HepG2 (cell line): ENCODE data around the gene STK40. TPM values are rescaled to one million over a fixed set of nuclear protein-coding genes. Genes with fewer than 3 reads are reported as not detected.

Experiments
- ELF3 ChIP-seq: IDR thresholded peaks from 2 replicates; pipeline ENCODE4 v1.6.1; 2016; ENCODE audit warnings: missing genetic modification reagents, missing compliant biosample characterization
- FIP1L1 ChIP-seq: fragments of 200-400 bp; formaldehyde crosslinking; IDR thresholded peaks from 2 replicates; pipeline ENCODE4 v1.6.1; 2018; ENCODE audit warnings: low read depth, mild to moderate bottlenecking, low read length, moderate library complexity, borderline replicate concordance; ENCODE audit not compliant: insufficient read depth
- HNRNPUL1 ChIP-seq: fragments of 200-400 bp; formaldehyde crosslinking; IDR thresholded peaks from 2 replicates; pipeline ENCODE4 v1.6.1; 2017; ENCODE audit warnings: low read depth, mild to moderate bottlenecking, low read length, moderate library complexity
- JUNB ChIP-seq: sonication (generic); formaldehyde crosslinking; IDR thresholded peaks from 2 replicates; pipeline ENCODE4 v1.8.0; 2022; ENCODE audit warnings: missing genetic modification reagents, mild to moderate bottlenecking, borderline replicate concordance
- KDM6A ChIP-seq: IDR thresholded peaks from 2 replicates; pipeline ENCODE4 v1.6.1; 2016; ENCODE audit warnings: low read depth
- MIER2 ChIP-seq: IDR thresholded peaks from 2 replicates; pipeline ENCODE4 v1.6.1; 2016; ENCODE audit warnings: missing biosample characterization, missing genetic modification reagents
- TMF1 ChIP-seq: sonication (generic); formaldehyde crosslinking; IDR thresholded peaks from 2 replicates; pipeline ENCODE4 v1.8.1; 2022; ENCODE audit warnings: low read depth, missing genetic modification reagents
- ZFY ChIP-seq: sonication (generic); formaldehyde crosslinking; IDR thresholded peaks from 2 replicates; pipeline ENCODE4 v1.4.0; 2020; ENCODE audit warnings: missing genetic modification reagents
- ZNF10 ChIP-seq: sonication (generic); formaldehyde crosslinking; IDR thresholded peaks from 2 replicates; pipeline ENCODE4 v1.4.0; 2020; ENCODE audit warnings: mild to moderate bottlenecking, low read depth, missing genetic modification reagents, borderline replicate concordance
- ZNF34 ChIP-seq: sonication (generic); formaldehyde crosslinking; IDR thresholded peaks from 2 replicates; pipeline ENCODE4 v1.4.0; 2020; ENCODE audit warnings: mild to moderate bottlenecking, missing genetic modification reagents, borderline replicate concordance
- ZNF343 ChIP-seq: sonication (generic); formaldehyde crosslinking; IDR thresholded peaks from 2 replicates; pipeline ENCODE4 v1.4.0; 2020; ENCODE audit warnings: mild to moderate bottlenecking, missing genetic modification reagents
- ZNF775 ChIP-seq: sonication (generic); formaldehyde crosslinking; IDR thresholded peaks from 2 replicates; pipeline ENCODE4 v1.4.0; 2020; ENCODE audit warnings: missing genetic modification reagents, mild to moderate bottlenecking, moderate library complexity, borderline replicate concordance
- polyA plus RNA-seq, 8 experiments: library from polyadenylated mRNA; depleted of rRNA in 3 of 8; stranded (reverse) in 7 of 8; unstranded in 1 of 8; fragments of >200 nt; fragmentation: Illumina TruSeq in 4 of 8; extraction: Trizol in 4 of 8; gene quantifications; 2 replicates each; pipeline versions ENCODE4 v1.2.1 to v1.2.3, GENCODE V29; 2011 to 2016; ENCODE audit warnings: low read depth in 4 of 8, missing spikeins in 1 of 8, mixed read lengths in 1 of 8; ENCODE audit not compliant: insufficient read depth in 1 of 8
- total RNA-seq, 5 experiments: library from RNA; depleted of rRNA; stranded (reverse); fragments of >200 nt; fragmentation: Illumina TruSeq; extraction: Trizol; gene quantifications; 2 replicates each; pipeline ENCODE4 v1.2.3, GENCODE V29; 2016; ENCODE audit warnings: low read depth in 1 of 5
- TF ChIP-seq, protein P1 (sequence below): sonication (generic); formaldehyde crosslinking; IDR thresholded peaks from 2 replicates; pipeline ENCODE4 v1.5.1; 2020; ENCODE audit warnings: missing genetic modification reagents, mild to moderate bottlenecking, borderline replicate concordance
- TF ChIP-seq, protein P2 (sequence below): IDR thresholded peaks from 2 replicates; pipeline ENCODE4 v1.6.1; 2012; ENCODE audit warnings: inconsistent platforms
- TF ChIP-seq, protein P3 (sequence below): sonication (generic); formaldehyde crosslinking; IDR thresholded peaks from 2 replicates; pipeline ENCODE4 v1.4.0; 2020; ENCODE audit warnings: missing genetic modification reagents, borderline replicate concordance
- TF ChIP-seq, protein P4 (sequence below): sonication (generic); formaldehyde crosslinking; conservative IDR thresholded peaks from 2 replicates; pipeline ENCODE4 v1.4.0; 2020; ENCODE audit warnings: mild to moderate bottlenecking, missing genetic modification reagents, moderate library complexity
- TF ChIP-seq, protein P5 (sequence below): sonication (generic); formaldehyde crosslinking; IDR thresholded peaks from 2 replicates; pipeline ENCODE4 v1.9.0; 2021; ENCODE audit warnings: missing genetic modification reagents, mild to moderate bottlenecking, borderline replicate concordance
- TF ChIP-seq, protein P6 (sequence below): sonication (generic); formaldehyde crosslinking; IDR thresholded peaks from 2 replicates; pipeline ENCODE4 v1.4.0; 2020; ENCODE audit warnings: missing genetic modification reagents

Gene STK40
- total and polyA plus RNA-seq, 2 of the 13 experiments (the other 11 are each of a cell fraction or from before 2014, with no cell fraction given) = 33.8 to 35.1 TPM

DNA sequence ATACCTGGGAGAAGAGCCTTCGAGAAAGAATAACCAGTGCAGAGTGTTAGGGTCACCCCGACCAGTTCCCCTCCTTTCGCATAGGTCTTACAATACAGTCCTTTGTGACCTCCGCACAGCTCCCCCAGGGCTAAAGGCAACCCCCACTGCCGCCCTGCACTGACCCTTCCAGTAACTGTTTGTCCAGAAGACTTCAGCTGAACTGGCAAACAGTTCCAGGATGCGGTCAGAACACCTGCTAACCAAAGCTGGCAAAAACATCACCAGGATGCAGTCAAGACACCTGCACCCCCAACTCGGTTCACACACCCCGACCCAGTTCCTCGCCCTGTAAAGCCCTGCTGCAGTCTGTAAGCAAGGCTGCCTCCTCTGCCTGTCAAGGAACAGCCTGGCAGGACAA, 55.9 kb downstream of the STK40 start (continued):
- TF ChIP-seq ZNF775 (CRISPR knock-in tag) (no peak), JUNB (0 out of 2 replicates have a peak, but pooled peaks have one; percentile 1), TMF1 (CRISPR knock-in tag) (no peak), ZNF10 (CRISPR knock-in tag) (no peak), KDM6A (CRISPR knock-in tag) (no peak), ELF3 (CRISPR knock-in tag) (no peak), ZFY (CRISPR knock-in tag) (no peak), ZNF343 (CRISPR knock-in tag) (no peak), HNRNPUL1 (no peak), ZNF34 (CRISPR knock-in tag) (no peak), FIP1L1 (no peak), MIER2 (CRISPR knock-in tag) (no peak)
- TF ChIP-seq, protein P1, sequence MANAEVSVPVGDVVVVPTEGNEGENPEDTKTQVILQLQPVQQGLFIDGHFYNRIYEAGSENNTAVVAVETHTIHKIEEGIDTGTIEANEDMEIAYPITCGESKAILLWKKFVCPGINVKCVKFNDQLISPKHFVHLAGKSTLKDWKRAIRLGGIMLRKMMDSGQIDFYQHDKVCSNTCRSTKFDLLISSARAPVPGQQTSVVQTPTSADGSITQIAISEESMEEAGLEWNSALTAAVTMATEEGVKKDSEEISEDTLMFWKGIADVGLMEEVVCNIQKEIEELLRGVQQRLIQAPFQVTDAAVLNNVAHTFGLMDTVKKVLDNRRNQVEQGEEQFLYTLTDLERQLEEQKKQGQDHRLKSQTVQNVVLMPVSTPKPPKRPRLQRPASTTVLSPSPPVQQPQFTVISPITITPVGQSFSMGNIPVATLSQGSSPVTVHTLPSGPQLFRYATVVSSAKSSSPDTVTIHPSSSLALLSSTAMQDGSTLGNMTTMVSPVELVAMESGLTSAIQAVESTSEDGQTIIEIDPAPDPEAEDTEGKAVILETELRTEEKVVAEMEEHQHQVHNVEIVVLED (CRISPR knock-in tag) = no peak
- TF ChIP-seq, protein P2, sequence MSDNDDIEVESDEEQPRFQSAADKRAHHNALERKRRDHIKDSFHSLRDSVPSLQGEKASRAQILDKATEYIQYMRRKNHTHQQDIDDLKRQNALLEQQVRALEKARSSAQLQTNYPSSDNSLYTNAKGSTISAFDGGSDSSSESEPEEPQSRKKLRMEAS = no peak
- TF ChIP-seq, protein P3, sequence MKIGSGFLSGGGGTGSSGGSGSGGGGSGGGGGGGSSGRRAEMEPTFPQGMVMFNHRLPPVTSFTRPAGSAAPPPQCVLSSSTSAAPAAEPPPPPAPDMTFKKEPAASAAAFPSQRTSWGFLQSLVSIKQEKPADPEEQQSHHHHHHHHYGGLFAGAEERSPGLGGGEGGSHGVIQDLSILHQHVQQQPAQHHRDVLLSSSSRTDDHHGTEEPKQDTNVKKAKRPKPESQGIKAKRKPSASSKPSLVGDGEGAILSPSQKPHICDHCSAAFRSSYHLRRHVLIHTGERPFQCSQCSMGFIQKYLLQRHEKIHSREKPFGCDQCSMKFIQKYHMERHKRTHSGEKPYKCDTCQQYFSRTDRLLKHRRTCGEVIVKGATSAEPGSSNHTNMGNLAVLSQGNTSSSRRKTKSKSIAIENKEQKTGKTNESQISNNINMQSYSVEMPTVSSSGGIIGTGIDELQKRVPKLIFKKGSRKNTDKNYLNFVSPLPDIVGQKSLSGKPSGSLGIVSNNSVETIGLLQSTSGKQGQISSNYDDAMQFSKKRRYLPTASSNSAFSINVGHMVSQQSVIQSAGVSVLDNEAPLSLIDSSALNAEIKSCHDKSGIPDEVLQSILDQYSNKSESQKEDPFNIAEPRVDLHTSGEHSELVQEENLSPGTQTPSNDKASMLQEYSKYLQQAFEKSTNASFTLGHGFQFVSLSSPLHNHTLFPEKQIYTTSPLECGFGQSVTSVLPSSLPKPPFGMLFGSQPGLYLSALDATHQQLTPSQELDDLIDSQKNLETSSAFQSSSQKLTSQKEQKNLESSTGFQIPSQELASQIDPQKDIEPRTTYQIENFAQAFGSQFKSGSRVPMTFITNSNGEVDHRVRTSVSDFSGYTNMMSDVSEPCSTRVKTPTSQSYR (CRISPR knock-in tag) = peak; percentile 32; the same call in 1 of the 2 replicates
- TF ChIP-seq, protein P4, sequence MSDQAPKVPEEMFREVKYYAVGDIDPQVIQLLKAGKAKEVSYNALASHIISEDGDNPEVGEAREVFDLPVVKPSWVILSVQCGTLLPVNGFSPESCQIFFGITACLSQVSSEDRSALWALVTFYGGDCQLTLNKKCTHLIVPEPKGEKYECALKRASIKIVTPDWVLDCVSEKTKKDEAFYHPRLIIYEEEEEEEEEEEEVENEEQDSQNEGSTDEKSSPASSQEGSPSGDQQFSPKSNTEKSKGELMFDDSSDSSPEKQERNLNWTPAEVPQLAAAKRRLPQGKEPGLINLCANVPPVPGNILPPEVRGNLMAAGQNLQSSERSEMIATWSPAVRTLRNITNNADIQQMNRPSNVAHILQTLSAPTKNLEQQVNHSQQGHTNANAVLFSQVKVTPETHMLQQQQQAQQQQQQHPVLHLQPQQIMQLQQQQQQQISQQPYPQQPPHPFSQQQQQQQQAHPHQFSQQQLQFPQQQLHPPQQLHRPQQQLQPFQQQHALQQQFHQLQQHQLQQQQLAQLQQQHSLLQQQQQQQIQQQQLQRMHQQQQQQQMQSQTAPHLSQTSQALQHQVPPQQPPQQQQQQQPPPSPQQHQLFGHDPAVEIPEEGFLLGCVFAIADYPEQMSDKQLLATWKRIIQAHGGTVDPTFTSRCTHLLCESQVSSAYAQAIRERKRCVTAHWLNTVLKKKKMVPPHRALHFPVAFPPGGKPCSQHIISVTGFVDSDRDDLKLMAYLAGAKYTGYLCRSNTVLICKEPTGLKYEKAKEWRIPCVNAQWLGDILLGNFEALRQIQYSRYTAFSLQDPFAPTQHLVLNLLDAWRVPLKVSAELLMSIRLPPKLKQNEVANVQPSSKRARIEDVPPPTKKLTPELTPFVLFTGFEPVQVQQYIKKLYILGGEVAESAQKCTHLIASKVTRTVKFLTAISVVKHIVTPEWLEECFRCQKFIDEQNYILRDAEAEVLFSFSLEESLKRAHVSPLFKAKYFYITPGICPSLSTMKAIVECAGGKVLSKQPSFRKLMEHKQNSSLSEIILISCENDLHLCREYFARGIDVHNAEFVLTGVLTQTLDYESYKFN (CRISPR knock-in tag) = no peak
- TF ChIP-seq, protein P5, sequence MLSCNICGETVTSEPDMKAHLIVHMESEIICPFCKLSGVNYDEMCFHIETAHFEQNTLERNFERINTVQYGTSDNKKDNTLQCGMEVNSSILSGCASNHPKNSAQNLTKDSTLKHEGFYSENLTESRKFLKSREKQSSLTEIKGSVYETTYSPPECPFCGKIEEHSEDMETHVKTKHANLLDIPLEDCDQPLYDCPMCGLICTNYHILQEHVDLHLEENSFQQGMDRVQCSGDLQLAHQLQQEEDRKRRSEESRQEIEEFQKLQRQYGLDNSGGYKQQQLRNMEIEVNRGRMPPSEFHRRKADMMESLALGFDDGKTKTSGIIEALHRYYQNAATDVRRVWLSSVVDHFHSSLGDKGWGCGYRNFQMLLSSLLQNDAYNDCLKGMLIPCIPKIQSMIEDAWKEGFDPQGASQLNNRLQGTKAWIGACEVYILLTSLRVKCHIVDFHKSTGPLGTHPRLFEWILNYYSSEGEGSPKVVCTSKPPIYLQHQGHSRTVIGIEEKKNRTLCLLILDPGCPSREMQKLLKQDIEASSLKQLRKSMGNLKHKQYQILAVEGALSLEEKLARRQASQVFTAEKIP (CRISPR knock-in tag) = no peak
- TF ChIP-seq, protein P6, sequence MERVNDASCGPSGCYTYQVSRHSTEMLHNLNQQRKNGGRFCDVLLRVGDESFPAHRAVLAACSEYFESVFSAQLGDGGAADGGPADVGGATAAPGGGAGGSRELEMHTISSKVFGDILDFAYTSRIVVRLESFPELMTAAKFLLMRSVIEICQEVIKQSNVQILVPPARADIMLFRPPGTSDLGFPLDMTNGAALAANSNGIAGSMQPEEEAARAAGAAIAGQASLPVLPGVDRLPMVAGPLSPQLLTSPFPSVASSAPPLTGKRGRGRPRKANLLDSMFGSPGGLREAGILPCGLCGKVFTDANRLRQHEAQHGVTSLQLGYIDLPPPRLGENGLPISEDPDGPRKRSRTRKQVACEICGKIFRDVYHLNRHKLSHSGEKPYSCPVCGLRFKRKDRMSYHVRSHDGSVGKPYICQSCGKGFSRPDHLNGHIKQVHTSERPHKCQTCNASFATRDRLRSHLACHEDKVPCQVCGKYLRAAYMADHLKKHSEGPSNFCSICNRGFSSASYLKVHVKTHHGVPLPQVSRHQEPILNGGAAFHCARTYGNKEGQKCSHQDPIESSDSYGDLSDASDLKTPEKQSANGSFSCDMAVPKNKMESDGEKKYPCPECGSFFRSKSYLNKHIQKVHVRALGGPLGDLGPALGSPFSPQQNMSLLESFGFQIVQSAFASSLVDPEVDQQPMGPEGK (CRISPR knock-in tag) = peak; percentile 77
